HG03442 (cell line): ENCODE data around the gene SLC4A11.

Experiments used
- ATAC-seq: cut with Tn5 transposase; IDR thresholded peaks from one replicate; pipeline ENCODE4 v1.9.1; 2021; ENCODE audit warnings: mild to moderate bottlenecking, moderate library complexity; ENCODE audit not compliant: unreplicated experiment

SLC4A11 gene

GRCh38 chr20:3247638-3248037 lies 8.6 kb upstream of the SLC4A11 start:
- ATAC-seq, result no peak

- no peak for ATAC-seq
These were observed 7.7 kb upstream of the SLC4A11 start for GRCh38 chr20:3246682-3247081.

GRCh38 chr20:3245711-3246110 lies 6.7 kb upstream of the SLC4A11 start:
- no peak for ATAC-seq

- no peak for ATAC-seq
These were observed 6.2 kb upstream of the SLC4A11 start for GRCh38 chr20:3245156-3245555.

- no peak for ATAC-seq
These were observed 5.6 kb upstream of the SLC4A11 start for GRCh38 chr20:3244613-3245012.

- no peak for ATAC-seq
These were observed 4.8 kb upstream of the SLC4A11 start for GRCh38 chr20:3243718-3244358.

GRCh38 chr20:3242172-3242692 lies 3.2 kb upstream of the SLC4A11 start:
- ATAC-seq, result no peak

GRCh38 chr20:3240776-3241363 lies 1.9 kb upstream of the SLC4A11 start:
- no peak for ATAC-seq

- no peak for ATAC-seq
These were observed 1.1 kb upstream of the SLC4A11 start for GRCh38 chr20:3239867-3240775.

GRCh38 chr20:3238616-3239025 lies 369 bp downstream of the SLC4A11 start:
- no peak for ATAC-seq

GRCh38 chr20:3237958-3238615 lies 903 bp downstream of the SLC4A11 start:
- no peak for ATAC-seq

- no peak for ATAC-seq
These were observed 1.7 kb downstream of the SLC4A11 start for GRCh38 chr20:3237011-3237957.

- ATAC-seq, result no peak
These were observed 3.2 kb downstream of the SLC4A11 start for GRCh38 chr20:3235666-3236324.

- no peak for ATAC-seq
These were observed 4.9 kb downstream of the SLC4A11 start for GRCh38 chr20:3233991-3234498.

GRCh38 chr20:3233131-3233990 lies 5.6 kb downstream of the SLC4A11 start:
- no peak for ATAC-seq

GRCh38 chr20:3231889-3232588 lies 7.0 kb downstream of the SLC4A11 start:
- ATAC-seq, result no peak

- ATAC-seq, result no peak
These were observed 7.9 kb downstream of the SLC4A11 start for GRCh38 chr20:3231116-3231515.

- ATAC-seq, result no peak
These were observed 9.2 kb downstream of the SLC4A11 start for GRCh38 chr20:3229798-3230197.
